ENCODE data around the gene XPC.

DNA sequence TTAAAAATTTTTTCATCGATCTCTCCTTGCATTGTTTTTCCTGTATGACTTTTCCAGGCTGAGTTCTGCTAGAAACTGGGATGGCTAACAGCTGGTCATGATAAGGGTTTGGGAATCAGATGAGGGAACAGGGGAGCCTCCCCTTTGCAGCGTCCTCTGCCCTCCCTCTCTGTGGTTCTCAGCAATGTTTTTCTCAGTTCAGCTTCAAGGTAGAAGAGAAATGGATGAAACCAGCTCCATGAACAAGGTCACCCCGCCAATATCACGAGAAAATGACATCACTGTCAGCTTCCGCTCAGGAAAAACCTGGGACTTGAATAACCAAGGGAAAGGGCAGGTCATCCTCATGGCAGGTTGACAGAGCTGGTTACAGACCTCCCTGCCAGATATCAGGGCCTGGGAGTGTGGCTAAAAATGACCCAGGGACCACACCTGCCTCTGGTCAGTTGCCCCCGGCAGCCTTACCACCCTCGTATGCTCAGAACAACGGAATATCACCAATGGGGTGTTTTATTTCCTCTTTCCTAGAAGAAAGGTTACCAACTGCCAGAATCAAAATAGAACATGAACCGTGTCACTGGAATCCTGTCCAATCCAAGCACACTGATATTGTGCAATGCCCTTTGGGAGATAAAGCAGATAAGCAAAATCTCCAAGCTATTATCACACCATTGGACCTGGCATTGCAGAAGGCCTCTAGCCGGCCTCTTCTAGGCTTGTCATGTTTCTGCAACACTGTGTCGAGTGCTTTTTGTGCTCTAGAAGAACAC lies 26.3 kb upstream of the XPC start:
- TF ChIP-seq, protein P1, sequence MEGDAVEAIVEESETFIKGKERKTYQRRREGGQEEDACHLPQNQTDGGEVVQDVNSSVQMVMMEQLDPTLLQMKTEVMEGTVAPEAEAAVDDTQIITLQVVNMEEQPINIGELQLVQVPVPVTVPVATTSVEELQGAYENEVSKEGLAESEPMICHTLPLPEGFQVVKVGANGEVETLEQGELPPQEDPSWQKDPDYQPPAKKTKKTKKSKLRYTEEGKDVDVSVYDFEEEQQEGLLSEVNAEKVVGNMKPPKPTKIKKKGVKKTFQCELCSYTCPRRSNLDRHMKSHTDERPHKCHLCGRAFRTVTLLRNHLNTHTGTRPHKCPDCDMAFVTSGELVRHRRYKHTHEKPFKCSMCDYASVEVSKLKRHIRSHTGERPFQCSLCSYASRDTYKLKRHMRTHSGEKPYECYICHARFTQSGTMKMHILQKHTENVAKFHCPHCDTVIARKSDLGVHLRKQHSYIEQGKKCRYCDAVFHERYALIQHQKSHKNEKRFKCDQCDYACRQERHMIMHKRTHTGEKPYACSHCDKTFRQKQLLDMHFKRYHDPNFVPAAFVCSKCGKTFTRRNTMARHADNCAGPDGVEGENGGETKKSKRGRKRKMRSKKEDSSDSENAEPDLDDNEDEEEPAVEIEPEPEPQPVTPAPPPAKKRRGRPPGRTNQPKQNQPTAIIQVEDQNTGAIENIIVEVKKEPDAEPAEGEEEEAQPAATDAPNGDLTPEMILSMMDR (IDR thresholded peaks at IDR 0.05), result no peak
- TF ChIP-seq POLR2A (IDR thresholded peaks at IDR 0.05), result no peak
